Cardiac septum (tissue), 1 donor: ENCODE measurements around the gene C1orf87. TPM values are rescaled to one million over a fixed set of nuclear protein-coding genes. Genes with fewer than 3 reads are reported as not detected.

ENCODE experiments used
- DNase-seq: peaks from one replicate; pipeline ENCODE4 v3.0.0-alpha.2; 2020; ENCODE audit warnings: low spot score
- intact Hi-C: fragments of 100-400 bp; cut with DNase I; formaldehyde crosslinking; loops from one replicate; pipeline ENCODE4 v1.14.0; 2022
- long read RNA-seq: library from polyadenylated mRNA; unstranded; transcript quantifications from one replicate; pipeline ENCODE4 v2.0.0, GENCODE V29; 2021
- total RNA-seq: library from RNA; stranded (reverse); fragmentation: NEBNext Ultra II Directional; extraction: Animal tissue kit (Norgen Biotek cat#: 25700); gene quantifications from one replicate; pipeline ENCODE4 v1.2.1, GENCODE V29; 2021
- donor health status: DM: no; HTN: no; CAD: no.

Gene C1orf87
- not detected for total RNA-seq
- long read RNA-seq, result 0 reads

GRCh38 chr1:60073605-60074278, at the start of gene C1orf87:
Gene C1orf87, minus strand, starts transcription at chr1:60073770. Its CDS starts 1,127 bp downstream, at chr1:60072643.
- no peak for DNase-seq
- intact Hi-C loops, result no loop called here

DNA sequence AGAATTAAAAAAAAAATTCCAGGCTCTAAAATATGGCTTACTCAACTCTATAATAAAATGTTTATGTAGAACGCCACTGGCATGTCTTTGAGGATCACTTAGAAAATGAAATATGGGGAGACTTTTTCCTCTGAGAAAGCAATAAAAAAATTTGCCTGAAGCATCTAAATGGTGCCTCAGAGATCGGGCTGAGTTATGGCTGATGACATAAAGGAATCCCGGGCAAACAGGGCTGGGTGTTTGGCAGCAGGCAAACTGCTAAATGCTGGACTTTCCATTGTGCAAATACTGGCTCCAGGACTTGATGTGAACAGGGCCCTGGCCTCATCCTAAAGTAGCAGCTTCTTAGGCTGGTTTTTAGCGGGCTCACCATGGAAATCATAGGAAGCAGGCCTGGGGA, 44.5 kb upstream of the C1orf87 start:
- intact Hi-C loops, result no loop called here
- DNase-seq, result no peak

DNA sequence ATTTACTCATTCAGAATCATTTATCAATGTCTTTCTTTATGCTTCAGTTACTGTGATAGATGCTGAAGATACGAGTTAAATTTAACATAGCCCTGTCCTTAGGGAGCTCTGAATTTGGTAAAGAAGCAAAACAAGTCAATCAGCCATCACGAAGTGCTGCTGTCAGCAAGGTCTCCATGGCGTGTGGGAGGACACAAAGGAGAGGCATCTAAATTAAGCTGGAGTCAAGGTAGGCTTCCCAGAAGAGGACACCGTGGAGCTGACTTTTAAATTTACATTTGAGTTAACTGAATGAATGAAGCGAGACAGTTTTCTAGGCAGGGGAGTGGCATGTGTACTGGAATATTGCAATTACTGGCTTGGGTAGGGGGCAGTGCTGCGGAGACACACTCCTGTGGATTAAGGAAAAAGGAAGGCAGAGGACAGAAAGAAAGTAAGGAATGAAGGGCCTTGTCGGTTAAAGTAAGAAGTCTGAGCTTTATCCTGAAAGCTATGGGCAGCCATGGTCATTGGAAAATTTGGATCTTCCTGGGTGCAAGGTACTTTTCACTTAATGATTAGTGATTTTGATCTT, 41.3 kb upstream of the C1orf87 start:
- no peak for DNase-seq
- intact Hi-C loops, result no loop called here

DNA sequence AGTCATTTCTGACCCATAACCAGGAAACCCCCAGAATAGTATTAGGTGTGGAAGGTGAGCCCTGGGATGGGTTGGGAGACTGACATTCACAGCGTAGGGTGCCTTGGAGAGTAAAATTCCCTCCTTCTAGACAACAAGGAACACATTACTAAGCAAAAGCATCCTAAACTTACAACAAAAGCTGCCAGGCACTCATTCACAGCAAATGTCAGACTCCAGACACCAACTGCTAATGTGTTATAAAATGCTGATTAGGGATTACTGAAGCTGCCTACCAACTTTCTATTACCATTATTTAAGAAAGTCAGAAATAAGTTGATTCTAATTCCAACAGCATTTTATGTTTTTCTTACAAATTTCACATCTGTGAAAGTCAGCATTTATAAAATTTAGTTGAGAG, 40.0 kb upstream of the C1orf87 start:
- intact Hi-C loops, result no loop called here
- DNase-seq, result no peak

- intact Hi-C loops, result no loop called here
- no peak for DNase-seq
Observed at GRCh38 chr1:60113028-60113427, 39.5 kb upstream of the C1orf87 start.

- intact Hi-C loops, result no loop called here
- no peak for DNase-seq
Observed at GRCh38 chr1:60111716-60112115, 38.1 kb upstream of the C1orf87 start.

GRCh38 chr1:60111118-60111517, 37.5 kb upstream of the C1orf87 start:
- intact Hi-C loops, result no loop called here

DNA sequence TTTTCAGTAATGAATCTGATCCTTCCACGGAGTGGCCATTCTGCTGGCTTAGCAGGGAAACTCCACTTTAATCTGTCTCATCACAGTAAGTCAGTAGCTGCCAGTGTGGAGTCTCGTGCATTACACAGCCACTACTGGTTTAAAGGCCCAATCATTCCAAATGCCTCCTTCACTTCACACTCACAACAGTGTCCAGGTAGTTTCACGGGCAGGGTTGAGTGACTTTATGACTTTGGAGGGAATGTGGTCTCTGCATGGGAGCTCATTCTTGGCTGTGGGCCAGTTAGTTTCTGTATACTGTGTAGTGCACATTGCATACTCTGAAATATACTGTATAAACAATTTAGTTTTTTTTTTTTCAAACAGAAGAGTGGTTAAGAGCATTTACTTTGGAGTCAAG, 34.6 kb upstream of the C1orf87 start:
- DNase-seq, result no peak
- intact Hi-C loops, result no loop called here

More at GRCh38 chr1:60111118-60111517, 37.5 kb upstream of the C1orf87 start:
- DNase-seq, result no peak

GRCh38 chr1:60103186-60103585, 29.6 kb upstream of the C1orf87 start:
- intact Hi-C loops, result no loop called here
- DNase-seq, result no peak

- intact Hi-C loops, result no loop called here
- DNase-seq, result no peak
Observed at GRCh38 chr1:60102267-60103061, 28.9 kb upstream of the C1orf87 start.

GRCh38 chr1:60101516-60101915, 27.9 kb upstream of the C1orf87 start:
- no peak for DNase-seq

DNA sequence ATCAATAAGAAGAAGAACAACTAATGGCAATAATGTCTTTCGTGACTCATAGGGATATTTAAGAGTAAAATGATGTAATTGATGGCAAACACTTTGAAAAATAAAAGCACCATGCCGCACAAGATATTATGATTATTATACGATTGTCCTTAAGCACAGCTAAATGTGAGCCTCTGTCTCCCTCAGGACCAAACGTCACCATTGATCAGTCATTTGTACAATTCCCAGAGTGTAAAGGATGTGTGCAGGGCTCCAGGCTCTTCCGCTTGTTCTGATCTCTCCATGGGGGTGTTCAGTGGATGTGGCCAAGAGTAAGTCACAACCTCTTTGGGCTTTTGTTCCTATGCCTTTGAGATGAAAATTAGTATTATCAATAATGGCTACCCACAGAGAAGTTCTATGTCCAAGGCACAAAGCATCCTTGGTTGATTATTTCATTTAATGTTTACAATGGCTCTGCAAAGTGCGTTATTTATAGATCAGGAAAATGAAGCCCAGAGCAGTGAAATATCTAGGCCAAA, 17.7 kb upstream of the C1orf87 start:
- intact Hi-C loops, result no loop called here
- DNase-seq, result no peak

More at GRCh38 chr1:60101516-60101915, 27.9 kb upstream of the C1orf87 start:
- intact Hi-C loops, result no loop called here

- no peak for DNase-seq
- intact Hi-C loops, result no loop called here
Observed at GRCh38 chr1:60090655-60091054, 17.1 kb upstream of the C1orf87 start.

GRCh38 chr1:60088620-60089155, 15.1 kb upstream of the C1orf87 start:
- intact Hi-C loops, result no loop called here
- DNase-seq, result no peak

DNA sequence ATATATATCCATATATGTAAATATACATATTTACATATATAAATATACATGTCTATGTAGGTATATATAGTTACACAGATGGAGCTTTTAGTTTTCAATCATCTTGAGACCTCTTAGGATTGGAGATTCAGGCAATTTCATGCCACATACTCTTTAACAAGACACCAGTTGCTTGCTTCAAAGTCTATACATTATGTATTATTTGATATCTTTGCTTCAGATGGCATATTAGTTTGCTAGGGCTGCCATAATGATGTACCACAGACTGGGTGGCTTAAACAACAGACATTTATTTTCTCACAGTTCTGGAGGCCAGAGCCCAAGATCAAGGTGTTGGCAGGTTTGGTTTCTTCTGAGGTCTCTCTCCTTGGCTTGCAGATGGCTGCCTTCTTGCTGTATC, 14.1 kb upstream of the C1orf87 start:
- intact Hi-C loops, result no loop called here
- DNase-seq, result no peak

DNA sequence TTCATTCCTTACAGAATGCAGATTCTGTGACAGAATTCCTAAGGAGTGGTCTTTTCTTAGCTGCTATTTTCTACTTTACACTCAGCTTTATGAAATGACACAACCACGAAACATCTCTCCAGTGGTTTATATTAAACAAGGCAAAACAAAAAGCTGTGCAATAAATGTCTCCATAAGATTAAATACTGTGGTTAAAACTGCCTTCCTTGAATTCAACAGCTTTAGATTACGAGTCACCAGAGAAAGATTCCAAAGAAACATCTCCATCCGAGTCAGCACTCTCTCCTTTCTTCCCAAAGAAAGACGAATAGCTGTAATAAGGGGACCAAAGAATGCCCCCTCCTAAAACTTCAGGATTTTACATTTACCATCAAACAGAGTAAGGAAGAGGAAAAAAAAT, 4.6 kb upstream of the C1orf87 start:
- no peak for DNase-seq
- intact Hi-C loops, result no loop called here

DNA sequence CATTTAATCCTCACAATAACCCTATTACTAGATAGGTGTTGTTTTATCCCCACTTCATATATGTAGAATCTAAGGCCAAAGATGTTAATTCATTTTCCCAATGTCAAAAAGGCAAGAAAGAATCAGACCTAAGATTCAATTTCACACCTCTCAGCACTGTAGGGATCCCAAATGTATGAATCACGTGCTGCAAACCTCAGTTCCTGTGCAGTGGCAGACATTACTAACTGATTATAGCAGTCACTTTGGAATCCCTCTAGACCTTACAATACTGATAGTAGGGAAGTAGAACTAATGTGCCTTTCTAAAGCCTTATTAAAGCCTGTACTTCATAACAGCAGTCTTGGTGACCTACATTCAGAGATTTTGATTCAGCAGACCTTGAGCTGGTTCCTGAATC, 2.3 kb downstream of the C1orf87 start:
- intact Hi-C loops, result no loop called here
- no peak for DNase-seq

DNA sequence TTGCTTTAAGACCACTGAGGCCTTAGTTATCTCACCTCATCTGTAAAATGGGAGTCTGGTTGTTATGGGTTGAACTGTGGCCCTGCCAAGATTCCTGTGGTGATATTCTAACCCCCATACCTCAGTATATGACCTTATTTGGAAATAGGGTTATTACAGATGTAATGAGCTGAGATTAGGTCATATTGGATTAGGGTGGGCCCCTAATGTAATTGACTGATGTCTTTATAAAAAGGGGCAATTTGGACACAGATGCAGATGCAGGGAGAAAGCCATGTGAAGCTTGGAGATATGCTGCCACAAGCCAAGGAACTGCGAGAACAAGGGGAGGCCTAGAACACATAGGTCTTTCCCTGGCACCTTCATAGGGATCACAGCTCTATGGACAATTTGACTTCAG, 3.9 kb downstream of the C1orf87 start:
- intact Hi-C loops, result no loop called here
- no peak for DNase-seq

GRCh38 chr1:60068393-60069045, 5.1 kb downstream of the C1orf87 start:
- DNase-seq, result no peak
- intact Hi-C loops, result no loop called here

- intact Hi-C loops, result no loop called here
- DNase-seq, result no peak
Observed at GRCh38 chr1:60066001-60066400, 7.6 kb downstream of the C1orf87 start.
